Measurements from ENCODE around the gene DNAJB4. TPM values are rescaled to one million over a fixed set of nuclear protein-coding genes. Genes with fewer than 3 reads are reported as not detected.

Gene DNAJB4
- total RNA-seq, 1 experiment from 2014 or later = 23.4 TPM

DNA sequence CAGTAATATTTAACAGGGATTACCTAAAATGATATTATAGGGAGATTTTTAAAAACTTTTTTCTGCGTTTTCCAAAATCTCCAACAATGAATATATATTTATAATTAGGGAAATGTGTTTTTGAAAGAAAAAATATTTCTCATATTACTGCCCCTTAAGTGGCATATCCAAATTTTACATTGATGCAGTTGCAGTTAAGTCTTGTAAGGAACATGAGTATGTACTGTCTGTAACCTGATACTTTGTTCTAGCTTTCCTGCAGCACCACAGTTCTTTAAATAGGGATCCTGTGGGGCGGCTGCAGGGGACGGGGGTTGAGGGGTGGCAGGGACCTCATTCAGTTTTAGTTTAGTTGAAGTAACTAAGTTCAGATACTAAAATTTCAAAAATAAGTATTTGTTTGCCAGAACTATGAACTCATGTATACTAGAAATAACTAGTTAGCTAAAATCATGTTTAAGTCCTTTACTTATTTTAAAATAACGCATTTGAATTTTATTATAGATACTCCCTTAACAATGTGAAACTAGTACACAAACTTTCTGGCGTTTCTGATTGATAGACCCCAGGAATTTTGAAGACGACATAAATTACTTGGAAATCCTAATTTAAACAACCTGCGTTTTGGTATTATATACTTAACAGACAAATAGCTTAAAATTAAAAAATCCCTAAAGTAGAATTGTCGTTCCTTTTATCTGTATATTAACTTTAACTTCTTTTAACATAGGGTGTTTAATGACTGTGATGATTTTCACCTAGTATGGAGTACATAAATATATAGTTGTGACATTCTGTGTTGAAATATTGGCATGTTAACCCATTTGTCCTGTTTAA lies 639 bp upstream of the DNAJB4 start (continued):
- TF ChIP-seq, protein P1, sequence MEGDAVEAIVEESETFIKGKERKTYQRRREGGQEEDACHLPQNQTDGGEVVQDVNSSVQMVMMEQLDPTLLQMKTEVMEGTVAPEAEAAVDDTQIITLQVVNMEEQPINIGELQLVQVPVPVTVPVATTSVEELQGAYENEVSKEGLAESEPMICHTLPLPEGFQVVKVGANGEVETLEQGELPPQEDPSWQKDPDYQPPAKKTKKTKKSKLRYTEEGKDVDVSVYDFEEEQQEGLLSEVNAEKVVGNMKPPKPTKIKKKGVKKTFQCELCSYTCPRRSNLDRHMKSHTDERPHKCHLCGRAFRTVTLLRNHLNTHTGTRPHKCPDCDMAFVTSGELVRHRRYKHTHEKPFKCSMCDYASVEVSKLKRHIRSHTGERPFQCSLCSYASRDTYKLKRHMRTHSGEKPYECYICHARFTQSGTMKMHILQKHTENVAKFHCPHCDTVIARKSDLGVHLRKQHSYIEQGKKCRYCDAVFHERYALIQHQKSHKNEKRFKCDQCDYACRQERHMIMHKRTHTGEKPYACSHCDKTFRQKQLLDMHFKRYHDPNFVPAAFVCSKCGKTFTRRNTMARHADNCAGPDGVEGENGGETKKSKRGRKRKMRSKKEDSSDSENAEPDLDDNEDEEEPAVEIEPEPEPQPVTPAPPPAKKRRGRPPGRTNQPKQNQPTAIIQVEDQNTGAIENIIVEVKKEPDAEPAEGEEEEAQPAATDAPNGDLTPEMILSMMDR (IDR thresholded peaks at IDR 0.05) = no peak
- no peak for TF ChIP-seq TP53 (CRISPR knock-in tag; IDR thresholded peaks at IDR 0.05)
- no peak for TF ChIP-seq ZBTB21 (CRISPR knock-in tag; IDR thresholded peaks at IDR 0.05; ENCODE audit: borderline replicate concordance)
- TF ChIP-seq NR1H2 (CRISPR knock-in tag; IDR thresholded peaks at IDR 0.05) = no peak
- TF ChIP-seq FOXK1 (CRISPR knock-in tag; IDR thresholded peaks at IDR 0.05) = no peak
- no peak for TF ChIP-seq FOXJ3 (CRISPR knock-in tag; IDR thresholded peaks at IDR 0.05; ENCODE audit: borderline replicate concordance)
- TF ChIP-seq, protein P2, sequence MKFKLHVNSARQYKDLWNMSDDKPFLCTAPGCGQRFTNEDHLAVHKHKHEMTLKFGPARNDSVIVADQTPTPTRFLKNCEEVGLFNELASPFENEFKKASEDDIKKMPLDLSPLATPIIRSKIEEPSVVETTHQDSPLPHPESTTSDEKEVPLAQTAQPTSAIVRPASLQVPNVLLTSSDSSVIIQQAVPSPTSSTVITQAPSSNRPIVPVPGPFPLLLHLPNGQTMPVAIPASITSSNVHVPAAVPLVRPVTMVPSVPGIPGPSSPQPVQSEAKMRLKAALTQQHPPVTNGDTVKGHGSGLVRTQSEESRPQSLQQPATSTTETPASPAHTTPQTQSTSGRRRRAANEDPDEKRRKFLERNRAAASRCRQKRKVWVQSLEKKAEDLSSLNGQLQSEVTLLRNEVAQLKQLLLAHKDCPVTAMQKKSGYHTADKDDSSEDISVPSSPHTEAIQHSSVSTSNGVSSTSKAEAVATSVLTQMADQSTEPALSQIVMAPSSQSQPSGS (CRISPR knock-in tag; IDR thresholded peaks at IDR 0.05; ENCODE audit: borderline replicate concordance, low read depth) = no peak
- no peak for TF ChIP-seq JAZF1 (CRISPR knock-in tag; IDR thresholded peaks at IDR 0.05)
- TF ChIP-seq GTF2I (CRISPR knock-in tag; conservative IDR thresholded peaks at IDR 0.05) = no peak
- peak; percentile 99 for TF ChIP-seq PRRX2 (CRISPR knock-in tag; IDR thresholded peaks at IDR 0.05)
- TF ChIP-seq, protein P3, sequence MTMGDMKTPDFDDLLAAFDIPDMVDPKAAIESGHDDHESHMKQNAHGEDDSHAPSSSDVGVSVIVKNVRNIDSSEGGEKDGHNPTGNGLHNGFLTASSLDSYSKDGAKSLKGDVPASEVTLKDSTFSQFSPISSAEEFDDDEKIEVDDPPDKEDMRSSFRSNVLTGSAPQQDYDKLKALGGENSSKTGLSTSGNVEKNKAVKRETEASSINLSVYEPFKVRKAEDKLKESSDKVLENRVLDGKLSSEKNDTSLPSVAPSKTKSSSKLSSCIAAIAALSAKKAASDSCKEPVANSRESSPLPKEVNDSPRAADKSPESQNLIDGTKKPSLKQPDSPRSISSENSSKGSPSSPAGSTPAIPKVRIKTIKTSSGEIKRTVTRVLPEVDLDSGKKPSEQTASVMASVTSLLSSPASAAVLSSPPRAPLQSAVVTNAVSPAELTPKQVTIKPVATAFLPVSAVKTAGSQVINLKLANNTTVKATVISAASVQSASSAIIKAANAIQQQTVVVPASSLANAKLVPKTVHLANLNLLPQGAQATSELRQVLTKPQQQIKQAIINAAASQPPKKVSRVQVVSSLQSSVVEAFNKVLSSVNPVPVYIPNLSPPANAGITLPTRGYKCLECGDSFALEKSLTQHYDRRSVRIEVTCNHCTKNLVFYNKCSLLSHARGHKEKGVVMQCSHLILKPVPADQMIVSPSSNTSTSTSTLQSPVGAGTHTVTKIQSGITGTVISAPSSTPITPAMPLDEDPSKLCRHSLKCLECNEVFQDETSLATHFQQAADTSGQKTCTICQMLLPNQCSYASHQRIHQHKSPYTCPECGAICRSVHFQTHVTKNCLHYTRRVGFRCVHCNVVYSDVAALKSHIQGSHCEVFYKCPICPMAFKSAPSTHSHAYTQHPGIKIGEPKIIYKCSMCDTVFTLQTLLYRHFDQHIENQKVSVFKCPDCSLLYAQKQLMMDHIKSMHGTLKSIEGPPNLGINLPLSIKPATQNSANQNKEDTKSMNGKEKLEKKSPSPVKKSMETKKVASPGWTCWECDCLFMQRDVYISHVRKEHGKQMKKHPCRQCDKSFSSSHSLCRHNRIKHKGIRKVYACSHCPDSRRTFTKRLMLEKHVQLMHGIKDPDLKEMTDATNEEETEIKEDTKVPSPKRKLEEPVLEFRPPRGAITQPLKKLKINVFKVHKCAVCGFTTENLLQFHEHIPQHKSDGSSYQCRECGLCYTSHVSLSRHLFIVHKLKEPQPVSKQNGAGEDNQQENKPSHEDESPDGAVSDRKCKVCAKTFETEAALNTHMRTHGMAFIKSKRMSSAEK (CRISPR knock-in tag; IDR thresholded peaks at IDR 0.05; ENCODE audit: borderline replicate concordance) = peak; percentile 99
- TF ChIP-seq, protein P4, sequence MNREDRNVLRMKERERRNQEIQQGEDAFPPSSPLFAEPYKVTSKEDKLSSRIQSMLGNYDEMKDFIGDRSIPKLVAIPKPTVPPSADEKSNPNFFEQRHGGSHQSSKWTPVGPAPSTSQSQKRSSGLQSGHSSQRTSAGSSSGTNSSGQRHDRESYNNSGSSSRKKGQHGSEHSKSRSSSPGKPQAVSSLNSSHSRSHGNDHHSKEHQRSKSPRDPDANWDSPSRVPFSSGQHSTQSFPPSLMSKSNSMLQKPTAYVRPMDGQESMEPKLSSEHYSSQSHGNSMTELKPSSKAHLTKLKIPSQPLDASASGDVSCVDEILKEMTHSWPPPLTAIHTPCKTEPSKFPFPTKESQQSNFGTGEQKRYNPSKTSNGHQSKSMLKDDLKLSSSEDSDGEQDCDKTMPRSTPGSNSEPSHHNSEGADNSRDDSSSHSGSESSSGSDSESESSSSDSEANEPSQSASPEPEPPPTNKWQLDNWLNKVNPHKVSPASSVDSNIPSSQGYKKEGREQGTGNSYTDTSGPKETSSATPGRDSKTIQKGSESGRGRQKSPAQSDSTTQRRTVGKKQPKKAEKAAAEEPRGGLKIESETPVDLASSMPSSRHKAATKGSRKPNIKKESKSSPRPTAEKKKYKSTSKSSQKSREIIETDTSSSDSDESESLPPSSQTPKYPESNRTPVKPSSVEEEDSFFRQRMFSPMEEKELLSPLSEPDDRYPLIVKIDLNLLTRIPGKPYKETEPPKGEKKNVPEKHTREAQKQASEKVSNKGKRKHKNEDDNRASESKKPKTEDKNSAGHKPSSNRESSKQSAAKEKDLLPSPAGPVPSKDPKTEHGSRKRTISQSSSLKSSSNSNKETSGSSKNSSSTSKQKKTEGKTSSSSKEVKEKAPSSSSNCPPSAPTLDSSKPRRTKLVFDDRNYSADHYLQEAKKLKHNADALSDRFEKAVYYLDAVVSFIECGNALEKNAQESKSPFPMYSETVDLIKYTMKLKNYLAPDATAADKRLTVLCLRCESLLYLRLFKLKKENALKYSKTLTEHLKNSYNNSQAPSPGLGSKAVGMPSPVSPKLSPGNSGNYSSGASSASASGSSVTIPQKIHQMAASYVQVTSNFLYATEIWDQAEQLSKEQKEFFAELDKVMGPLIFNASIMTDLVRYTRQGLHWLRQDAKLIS (CRISPR knock-in tag; IDR thresholded peaks at IDR 0.05; ENCODE audit: borderline replicate concordance) = no peak
- TF ChIP-seq, protein P5, sequence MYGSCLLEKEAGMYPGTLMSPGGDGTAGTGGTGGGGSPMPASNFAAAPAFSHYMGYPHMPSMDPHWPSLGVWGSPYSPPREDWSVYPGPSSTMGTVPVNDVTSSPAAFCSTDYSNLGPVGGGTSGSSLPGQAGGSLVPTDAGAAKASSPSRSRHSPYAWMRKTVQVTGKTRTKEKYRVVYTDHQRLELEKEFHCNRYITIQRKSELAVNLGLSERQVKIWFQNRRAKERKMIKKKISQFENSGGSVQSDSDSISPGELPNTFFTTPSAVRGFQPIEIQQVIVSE (CRISPR knock-in tag; IDR thresholded peaks at IDR 0.05; ENCODE audit: borderline replicate concordance) = peak; percentile 98
- TF ChIP-seq, protein P6, sequence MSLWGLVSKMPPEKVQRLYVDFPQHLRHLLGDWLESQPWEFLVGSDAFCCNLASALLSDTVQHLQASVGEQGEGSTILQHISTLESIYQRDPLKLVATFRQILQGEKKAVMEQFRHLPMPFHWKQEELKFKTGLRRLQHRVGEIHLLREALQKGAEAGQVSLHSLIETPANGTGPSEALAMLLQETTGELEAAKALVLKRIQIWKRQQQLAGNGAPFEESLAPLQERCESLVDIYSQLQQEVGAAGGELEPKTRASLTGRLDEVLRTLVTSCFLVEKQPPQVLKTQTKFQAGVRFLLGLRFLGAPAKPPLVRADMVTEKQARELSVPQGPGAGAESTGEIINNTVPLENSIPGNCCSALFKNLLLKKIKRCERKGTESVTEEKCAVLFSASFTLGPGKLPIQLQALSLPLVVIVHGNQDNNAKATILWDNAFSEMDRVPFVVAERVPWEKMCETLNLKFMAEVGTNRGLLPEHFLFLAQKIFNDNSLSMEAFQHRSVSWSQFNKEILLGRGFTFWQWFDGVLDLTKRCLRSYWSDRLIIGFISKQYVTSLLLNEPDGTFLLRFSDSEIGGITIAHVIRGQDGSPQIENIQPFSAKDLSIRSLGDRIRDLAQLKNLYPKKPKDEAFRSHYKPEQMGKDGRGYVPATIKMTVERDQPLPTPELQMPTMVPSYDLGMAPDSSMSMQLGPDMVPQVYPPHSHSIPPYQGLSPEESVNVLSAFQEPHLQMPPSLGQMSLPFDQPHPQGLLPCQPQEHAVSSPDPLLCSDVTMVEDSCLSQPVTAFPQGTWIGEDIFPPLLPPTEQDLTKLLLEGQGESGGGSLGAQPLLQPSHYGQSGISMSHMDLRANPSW (CRISPR knock-in tag; conservative IDR thresholded peaks at IDR 0.05; ENCODE audit: low read depth) = no peak
- TF ChIP-seq ATF1 (CRISPR knock-in tag; IDR thresholded peaks at IDR 0.05) = no peak
- TF ChIP-seq, protein P7, sequence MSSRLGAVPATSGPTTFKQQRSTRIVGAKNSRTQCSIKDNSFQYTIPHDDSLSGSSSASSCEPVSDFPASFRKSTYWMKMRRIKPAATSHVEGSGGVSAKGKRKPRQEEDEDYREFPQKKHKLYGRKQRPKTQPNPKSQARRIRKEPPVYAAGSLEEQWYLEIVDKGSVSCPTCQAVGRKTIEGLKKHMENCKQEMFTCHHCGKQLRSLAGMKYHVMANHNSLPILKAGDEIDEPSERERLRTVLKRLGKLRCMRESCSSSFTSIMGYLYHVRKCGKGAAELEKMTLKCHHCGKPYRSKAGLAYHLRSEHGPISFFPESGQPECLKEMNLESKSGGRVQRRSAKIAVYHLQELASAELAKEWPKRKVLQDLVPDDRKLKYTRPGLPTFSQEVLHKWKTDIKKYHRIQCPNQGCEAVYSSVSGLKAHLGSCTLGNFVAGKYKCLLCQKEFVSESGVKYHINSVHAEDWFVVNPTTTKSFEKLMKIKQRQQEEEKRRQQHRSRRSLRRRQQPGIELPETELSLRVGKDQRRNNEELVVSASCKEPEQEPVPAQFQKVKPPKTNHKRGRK (CRISPR knock-in tag; IDR thresholded peaks at IDR 0.05; ENCODE audit: borderline replicate concordance) = no peak
- TF ChIP-seq, protein P8, sequence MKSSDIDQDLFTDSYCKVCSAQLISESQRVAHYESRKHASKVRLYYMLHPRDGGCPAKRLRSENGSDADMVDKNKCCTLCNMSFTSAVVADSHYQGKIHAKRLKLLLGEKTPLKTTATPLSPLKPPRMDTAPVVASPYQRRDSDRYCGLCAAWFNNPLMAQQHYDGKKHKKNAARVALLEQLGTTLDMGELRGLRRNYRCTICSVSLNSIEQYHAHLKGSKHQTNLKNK (CRISPR knock-in tag; IDR thresholded peaks at IDR 0.05) = 0 out of 2 replicates have a peak, but pooled peaks have one; percentile 43
- peak; percentile 99 for TF ChIP-seq ZNF671 (CRISPR knock-in tag; IDR thresholded peaks at IDR 0.05)
- TF ChIP-seq, protein P9, sequence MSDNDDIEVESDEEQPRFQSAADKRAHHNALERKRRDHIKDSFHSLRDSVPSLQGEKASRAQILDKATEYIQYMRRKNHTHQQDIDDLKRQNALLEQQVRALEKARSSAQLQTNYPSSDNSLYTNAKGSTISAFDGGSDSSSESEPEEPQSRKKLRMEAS (CRISPR knock-in tag; IDR thresholded peaks at IDR 0.05) = no peak
